BE2C (cell line): ENCODE measurements around the gene TBC1D17.

Experiments
- DNase-seq: peaks from one replicate; pipeline ENCODE4 v3.0.0-alpha.2; 2020
- H3K27me3 ChIP-seq: fragments of 250-450 bp; sonication (Bioruptor Pico); 2 replicates; pipeline ENCODE4 v1.5.1; 2020; ENCODE audit warnings: mild to moderate bottlenecking
- H3K36me3 ChIP-seq: fragments of 250-450 bp; sonication (Bioruptor Pico); 2 replicates; pipeline ENCODE4 v1.5.1; 2020; ENCODE audit warnings: mild to moderate bottlenecking
- H3K4me1 ChIP-seq: fragments of 250-450 bp; sonication (Bioruptor Pico); 2 replicates; pipeline ENCODE4 v1.5.1; 2020
- H3K4me3 ChIP-seq: 2 replicates; pipeline ENCODE4 v1.5.1; 2011; ENCODE audit warnings: low read depth, low read length
- H3K9me3 ChIP-seq: fragments of 250-450 bp; sonication (Bioruptor Pico); 2 replicates; pipeline ENCODE4 v1.5.1; 2020
- TF ChIP-seq, protein P1 (sequence below): IDR thresholded peaks from 2 replicates; pipeline ENCODE4 v1.5.1; 2012; ENCODE audit warnings: mild to moderate bottlenecking, low read depth, low read length

The TBC1D17 gene

GRCh38 chr19:49877879-49878743, 609 bp downstream of the TBC1D17 start:
- DNase-seq: peak; percentile 99
- Histone ChIP-seq H3K27me3 (no peaks in the 10 kb centered on the region), H3K4me3 (peak overlapping the region; percentile 94), H3K4me1 (no peaks in the 10 kb centered on the region), H3K9me3 (no peaks in the 10 kb centered on the region), H3K36me3 (peaks cover 10% of the 10 kb centered on the region; the same call in 1 of the 2 replicates)
- TF ChIP-seq, protein P1, sequence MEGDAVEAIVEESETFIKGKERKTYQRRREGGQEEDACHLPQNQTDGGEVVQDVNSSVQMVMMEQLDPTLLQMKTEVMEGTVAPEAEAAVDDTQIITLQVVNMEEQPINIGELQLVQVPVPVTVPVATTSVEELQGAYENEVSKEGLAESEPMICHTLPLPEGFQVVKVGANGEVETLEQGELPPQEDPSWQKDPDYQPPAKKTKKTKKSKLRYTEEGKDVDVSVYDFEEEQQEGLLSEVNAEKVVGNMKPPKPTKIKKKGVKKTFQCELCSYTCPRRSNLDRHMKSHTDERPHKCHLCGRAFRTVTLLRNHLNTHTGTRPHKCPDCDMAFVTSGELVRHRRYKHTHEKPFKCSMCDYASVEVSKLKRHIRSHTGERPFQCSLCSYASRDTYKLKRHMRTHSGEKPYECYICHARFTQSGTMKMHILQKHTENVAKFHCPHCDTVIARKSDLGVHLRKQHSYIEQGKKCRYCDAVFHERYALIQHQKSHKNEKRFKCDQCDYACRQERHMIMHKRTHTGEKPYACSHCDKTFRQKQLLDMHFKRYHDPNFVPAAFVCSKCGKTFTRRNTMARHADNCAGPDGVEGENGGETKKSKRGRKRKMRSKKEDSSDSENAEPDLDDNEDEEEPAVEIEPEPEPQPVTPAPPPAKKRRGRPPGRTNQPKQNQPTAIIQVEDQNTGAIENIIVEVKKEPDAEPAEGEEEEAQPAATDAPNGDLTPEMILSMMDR: no peak

DNA sequence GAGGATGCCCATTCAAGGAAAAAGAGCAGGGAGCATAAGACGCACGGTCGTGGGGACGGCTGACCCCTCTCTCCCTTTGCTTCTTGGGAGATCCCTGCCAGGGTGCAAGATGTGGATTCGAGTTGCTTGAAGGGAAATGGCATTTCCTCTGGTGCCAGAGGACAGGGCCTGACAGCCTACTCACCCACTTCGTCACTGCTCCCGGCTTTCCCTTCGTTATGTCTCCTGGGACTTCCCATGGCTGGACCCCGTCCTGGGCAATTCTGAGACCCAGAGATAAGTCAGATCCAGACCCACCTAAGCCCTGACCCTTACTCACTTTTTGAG, 1.2 kb downstream of the TBC1D17 start:
- Histone ChIP-seq H3K36me3 (peaks cover 12% of the 10 kb centered on the region), H3K4me1 (no peaks in the 10 kb centered on the region), H3K4me3 (peak overlapping the region; percentile 94), H3K27me3 (no peaks in the 10 kb centered on the region), H3K9me3 (no peaks in the 10 kb centered on the region)
- TF ChIP-seq, protein P1: no peak
- DNase-seq: no peak

GRCh38 chr19:49879243-49879963, 1.9 kb downstream of the TBC1D17 start:
- Histone ChIP-seq H3K36me3 (peaks cover 16% of the 10 kb centered on the region), H3K4me1 (no peaks in the 10 kb centered on the region), H3K9me3 (no peaks in the 10 kb centered on the region), H3K4me3 (no peak overlapping the region), H3K27me3 (no peaks in the 10 kb centered on the region)
- TF ChIP-seq, protein P1: no peak
- DNase-seq: no peak

GRCh38 chr19:49880162-49880869, 2.8 kb downstream of the TBC1D17 start:
- no peak for DNase-seq
- H3K4me3 ChIP-seq: no peak overlapping the region
- no peaks in the 10 kb centered on the region for H3K27me3 ChIP-seq
- H3K9me3 ChIP-seq: no peaks in the 10 kb centered on the region
- H3K36me3 ChIP-seq: peaks cover 14% of the 10 kb centered on the region
- H3K4me1 ChIP-seq: no peaks in the 10 kb centered on the region
- TF ChIP-seq, protein P1: no peak

- no peak overlapping the region for H3K4me3 ChIP-seq
- no peak for DNase-seq
- H3K4me1 ChIP-seq: no peaks in the 10 kb centered on the region
- TF ChIP-seq, protein P1: no peak
- H3K36me3 ChIP-seq: peaks cover 14% of the 10 kb centered on the region
- no peaks in the 10 kb centered on the region for H3K9me3 ChIP-seq
- no peaks in the 10 kb centered on the region for H3K27me3 ChIP-seq
These were observed 3.7 kb downstream of the TBC1D17 start for GRCh38 chr19:49881186-49881585.
